ENCODE data around the gene PCGF1.

The PCGF1 gene

GRCh38 chr2:74515271-74515980, 7.9 kb upstream of the PCGF1 start:
- DNase-seq (ENCODE audit: low spot score) = no peak

GRCh38 chr2:74514368-74515270, 7.1 kb upstream of the PCGF1 start, which contains the start of gene TLX2:
Gene TLX2, plus strand, starts transcription at chr2:74514450. Its CDS starts 357 bp downstream, at chr2:74514807.
- no peak for DNase-seq (ENCODE audit: low spot score)

- no peak for DNase-seq (ENCODE audit: low spot score)
These were observed 6.3 kb upstream of the PCGF1 start for GRCh38 chr2:74513605-74514367.

GRCh38 chr2:74512744-74513604, 5.5 kb upstream of the PCGF1 start:
- no peak for DNase-seq (ENCODE audit: low spot score)

- no peak for DNase-seq (ENCODE audit: low spot score)
These were observed 3.9 kb upstream of the PCGF1 start for GRCh38 chr2:74511104-74511989.

GRCh38 chr2:74510272-74510671, 2.8 kb upstream of the PCGF1 start:
- DNase-seq (ENCODE audit: low spot score) = no peak

- no peak for DNase-seq (ENCODE audit: low spot score)
These were observed 528 bp upstream of the PCGF1 start for GRCh38 chr2:74507926-74508520.

- no peak for DNase-seq (ENCODE audit: low spot score)
These were observed 1.8 kb downstream of the PCGF1 start for GRCh38 chr2:74505448-74506246.

GRCh38 chr2:74504591-74504990, 2.9 kb downstream of the PCGF1 start:
- DNase-seq (ENCODE audit: low spot score) = no peak

GRCh38 chr2:74503506-74504475, 3.7 kb downstream of the PCGF1 start:
- no peak for DNase-seq (ENCODE audit: low spot score)

- DNase-seq (ENCODE audit: low spot score) = no peak
These were observed 4.6 kb downstream of the PCGF1 start for GRCh38 chr2:74502720-74503505.

- DNase-seq (ENCODE audit: low spot score) = peak; percentile 84
These were observed 5.3 kb downstream of the PCGF1 start for GRCh38 chr2:74502147-74502719.

- DNase-seq (ENCODE audit: low spot score) = no peak
These were observed 6.0 kb downstream of the PCGF1 start for GRCh38 chr2:74501335-74502071.

- no peak for DNase-seq (ENCODE audit: low spot score)
These were observed 6.9 kb downstream of the PCGF1 start for GRCh38 chr2:74500578-74500946.

- DNase-seq (ENCODE audit: low spot score) = no peak
These were observed 7.4 kb downstream of the PCGF1 start for GRCh38 chr2:74499940-74500577.

Measured in HuH-7.5 (cell line).